Endothelial cell of umbilical vein (primary cell): ENCODE measurements around the gene ASMT.

Source experiments
- EZH2 ChIP-seq: IDR thresholded peaks from 2 replicates; pipeline ENCODE4 v1.6.1; 2012; ENCODE audit warnings: borderline replicate concordance, low read depth, mild to moderate bottlenecking, moderate library complexity, low read length, inconsistent platforms; ENCODE audit not compliant: severe bottlenecking
- FOS ChIP-seq: IDR thresholded peaks from 2 replicates; pipeline ENCODE4 v1.6.1; 2011; ENCODE audit warnings: mild to moderate bottlenecking, low read length, moderate library complexity, borderline replicate concordance; ENCODE audit not compliant: insufficient read depth
- GATA2 ChIP-seq: IDR thresholded peaks from 2 replicates; pipeline ENCODE4 v1.7.0; 2011; ENCODE audit warnings: low read depth, mild to moderate bottlenecking, moderate library complexity, mixed read lengths, low read length; ENCODE audit not compliant: insufficient read length, insufficient read depth
- JUN ChIP-seq: IDR thresholded peaks from 2 replicates; pipeline ENCODE4 v1.6.1; 2011; ENCODE audit warnings: borderline replicate concordance, low read depth; ENCODE audit not compliant: insufficient read length, insufficient read depth
- MAX ChIP-seq: IDR thresholded peaks from 2 replicates; pipeline ENCODE4 v1.6.1; 2011; ENCODE audit not compliant: insufficient read depth, insufficient read length
- POLR2A ChIP-seq: IDR thresholded peaks from 2 replicates; pipeline ENCODE4 v1.6.1; 2012; ENCODE audit warnings: low read depth, mild to moderate bottlenecking, control low read depth, low read length
- POLR2AphosphoS5 ChIP-seq: IDR thresholded peaks from 2 replicates; pipeline ENCODE4 v1.6.1; 2012; ENCODE audit warnings: low read depth, mild to moderate bottlenecking, control low read depth, low read length, moderate library complexity; ENCODE audit not compliant: insufficient read depth
- TF ChIP-seq, protein P1 (sequence below), 2 donors: IDR thresholded peaks; 1 replicate in 1 of 2; 2 replicates in 1 of 2; pipeline ENCODE4 v1.5.1; 2011; ENCODE audit warnings: low read length in 2 of 2, mild to moderate bottlenecking in 2 of 2, moderate library complexity in 2 of 2, control low read depth in 1 of 2, inconsistent platforms in 1 of 2, low read depth in 1 of 2; ENCODE audit not compliant: insufficient read depth in 1 of 2; ENCODE audit errors: extremely low read depth in 1 of 2

- TF ChIP-seq EZH2: no peak
- TF ChIP-seq POLR2AphosphoS5: no peak
- TF ChIP-seq, protein P1, sequence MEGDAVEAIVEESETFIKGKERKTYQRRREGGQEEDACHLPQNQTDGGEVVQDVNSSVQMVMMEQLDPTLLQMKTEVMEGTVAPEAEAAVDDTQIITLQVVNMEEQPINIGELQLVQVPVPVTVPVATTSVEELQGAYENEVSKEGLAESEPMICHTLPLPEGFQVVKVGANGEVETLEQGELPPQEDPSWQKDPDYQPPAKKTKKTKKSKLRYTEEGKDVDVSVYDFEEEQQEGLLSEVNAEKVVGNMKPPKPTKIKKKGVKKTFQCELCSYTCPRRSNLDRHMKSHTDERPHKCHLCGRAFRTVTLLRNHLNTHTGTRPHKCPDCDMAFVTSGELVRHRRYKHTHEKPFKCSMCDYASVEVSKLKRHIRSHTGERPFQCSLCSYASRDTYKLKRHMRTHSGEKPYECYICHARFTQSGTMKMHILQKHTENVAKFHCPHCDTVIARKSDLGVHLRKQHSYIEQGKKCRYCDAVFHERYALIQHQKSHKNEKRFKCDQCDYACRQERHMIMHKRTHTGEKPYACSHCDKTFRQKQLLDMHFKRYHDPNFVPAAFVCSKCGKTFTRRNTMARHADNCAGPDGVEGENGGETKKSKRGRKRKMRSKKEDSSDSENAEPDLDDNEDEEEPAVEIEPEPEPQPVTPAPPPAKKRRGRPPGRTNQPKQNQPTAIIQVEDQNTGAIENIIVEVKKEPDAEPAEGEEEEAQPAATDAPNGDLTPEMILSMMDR (IDR thresholded peaks at IDR 0.05; ENCODE audit: extremely low read depth in 1 of 2, insufficient read depth in 1 of 2, low read depth in 1 of 2, low read length in 2 of 2): no peak
- no peak for TF ChIP-seq JUN
- no peak for TF ChIP-seq POLR2A
- TF ChIP-seq FOS: no peak
- no peak for TF ChIP-seq MAX
- no peak for TF ChIP-seq GATA2
These were observed 17.4 kb upstream of the ASMT start for GRCh38 chrX:1597345-1598020.
